Neural cell (in vitro differentiated cells): ENCODE results near the gene GPR157.
"Not testable (repeated sequence)": the region's sequence is repeated elsewhere in the genome, so short reads cannot be mapped to it uniquely, and the experiment has no call there.

Source experiments
- CTCF ChIP-seq: fragments of 450-650 bp; IDR thresholded peaks from 2 replicates; pipeline ENCODE4 v1.5.1; 2014; ENCODE audit warnings: antibody characterized with exemption, mild to moderate bottlenecking, moderate library complexity; ENCODE audit not compliant: poor library complexity, severe bottlenecking
- EZH2 ChIP-seq: fragments of 200-600, 300-800 bp; shearing (Covaris generic), sonication (generic); IDR thresholded peaks from 2 replicates; pipeline ENCODE4 v1.6.1; 2014; ENCODE audit warnings: antibody characterized with exemption, low read length, borderline replicate concordance, mild to moderate bottlenecking; ENCODE audit not compliant: insufficient read depth, poor library complexity, severe bottlenecking
- MXI1 ChIP-seq: fragments of 450-650 bp; conservative IDR thresholded peaks from 2 replicates; pipeline ENCODE4 v1.6.1; 2014; ENCODE audit warnings: antibody characterized with exemption, mild to moderate bottlenecking; ENCODE audit not compliant: poor library complexity, severe bottlenecking
- POLR2AphosphoS5 ChIP-seq: IDR thresholded peaks from 2 replicates; pipeline ENCODE4 v1.6.1; 2012
- SMC3 ChIP-seq: fragments of 450-650 bp; conservative IDR thresholded peaks from 2 replicates; pipeline ENCODE4 v1.6.1; 2014; ENCODE audit warnings: antibody characterized with exemption, mild to moderate bottlenecking, moderate library complexity; ENCODE audit not compliant: poor library complexity
- TAF1 ChIP-seq: IDR thresholded peaks from 2 replicates; pipeline ENCODE4 v1.6.1; 2012; ENCODE audit warnings: low read depth

- not testable (repeated sequence) for TF ChIP-seq CTCF, POLR2AphosphoS5, SMC3, EZH2, TAF1, MXI1
Observed at GRCh38 chr1:9123665-9124064, 5.2 kb downstream of the GPR157 start.
